ENCODE data around the gene ZNF513. TPM values are rescaled to one million over a fixed set of nuclear protein-coding genes. Genes with fewer than 3 reads are reported as not detected.
A peak's percentile ranks its signal among the peaks of the same experiment; 100 is the strongest.

The ZNF513 gene
- total RNA-seq, 1 donor from 2014 or later = 17.4 TPM

- intact Hi-C loops (cut with DNase I) = no loop called here
- H3K9me3 ChIP-seq = no peaks in the 10 kb centered on the region
- no peak for TF ChIP-seq POLR2AphosphoS5 (IDR thresholded peaks at IDR 0.05; ENCODE audit: insufficient read depth in 1 of 2, low read depth in 1 of 2)
- TF ChIP-seq POLR2A (IDR thresholded peaks at IDR 0.05) = no peak
- TF ChIP-seq CTCF (IDR thresholded peaks at IDR 0.05) = no peak
Observed at GRCh38 chr2:27363933-27364332, 16.6 kb downstream of the ZNF513 start.

GRCh38 chr2:27362678-27363420 is 17.7 kb downstream of the ZNF513 start:
- Histone ChIP-seq H3K9me3 (no peaks in the 10 kb centered on the region), H3K4me3 (no peak overlapping the region), H3K4me1 (peaks cover 8% of the 10 kb centered on the region), H3K27ac (no peak overlapping the region), H3K27me3 (no peaks in the 10 kb centered on the region), H3K36me3 (peaks cover 0 to 42% of the 10 kb centered on the region in 2 donors)
- no peak for DNase-seq (ENCODE audit: extremely low spot score in 2 of 2)
- intact Hi-C loops (cut with DNase I) = no loop called here
- TF ChIP-seq POLR2A (IDR thresholded peaks at IDR 0.05) (no peak), POLR2AphosphoS5 (IDR thresholded peaks at IDR 0.05; ENCODE audit: insufficient read depth in 1 of 2, low read depth in 1 of 2) (no peak), CTCF (IDR thresholded peaks at IDR 0.05) (no peak)

More at GRCh38 chr2:27363933-27364332, 16.6 kb downstream of the ZNF513 start:
- Histone ChIP-seq H3K27me3 (no peaks in the 10 kb centered on the region), H3K27ac (no peak overlapping the region), H3K36me3 (peaks cover 0 to 50% of the 10 kb centered on the region in 2 donors), H3K4me3 (no peak overlapping the region), H3K4me1 (peaks cover 8% of the 10 kb centered on the region)
- no peak for DNase-seq (ENCODE audit: extremely low spot score in 2 of 2)

DNA sequence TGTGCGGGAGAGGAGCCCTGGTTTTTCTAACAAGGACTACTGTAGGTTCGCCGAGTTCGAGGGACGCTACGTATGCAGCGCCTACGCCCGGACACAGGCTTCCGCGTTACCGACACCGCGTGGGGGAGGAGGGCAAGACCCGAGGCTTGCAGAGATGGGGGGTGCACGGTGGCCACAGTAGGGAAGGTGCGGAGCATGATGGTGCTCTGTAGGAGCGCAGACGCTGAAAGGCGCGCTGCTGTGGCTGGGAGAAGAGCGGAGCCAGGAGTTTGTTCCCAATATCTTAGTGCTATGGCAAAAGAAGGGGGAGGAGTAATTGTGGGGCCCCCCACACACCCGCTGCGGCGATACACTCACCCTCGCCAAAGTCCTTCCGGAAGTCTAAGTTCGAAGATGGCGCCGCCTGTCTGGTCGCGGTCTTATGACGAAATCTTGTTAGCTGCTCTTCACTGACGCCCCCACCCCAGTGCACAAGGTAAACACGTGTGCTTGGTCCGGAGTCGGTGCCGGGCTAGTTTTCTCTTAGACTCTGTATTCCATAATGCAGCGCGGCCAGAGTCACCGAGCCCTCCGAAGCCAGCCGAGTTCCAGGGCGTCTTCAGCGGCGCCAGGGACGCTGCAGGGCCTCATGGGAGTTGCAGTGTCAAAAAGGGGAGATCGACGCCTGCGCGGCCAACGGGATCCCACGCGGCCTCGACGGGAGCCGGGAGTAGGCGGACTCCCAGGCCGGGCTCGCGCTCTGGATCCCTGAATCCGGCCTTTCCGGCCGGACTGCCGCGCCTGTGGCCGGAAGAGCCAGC is 24.0 kb downstream of the ZNF513 start, which contains the start of gene GTF3C2:
GTF3C2 (minus strand) TSS at position 383 of the 800 bp plus-strand sequence. CDS start 13,210 bp downstream, outside the sequence.
- Histone ChIP-seq H3K9me3 (no peaks in the 10 kb centered on the region), H3K36me3 (no peaks in the 10 kb centered on the region), H3K27me3 (no peaks in the 10 kb centered on the region), H3K27ac (peak within 1 kb of the TSS; percentile 82), H3K4me3 (peak within 1 kb of the TSS; percentile 85 to 94), H3K4me1 (peaks cover 45% of the 10 kb centered on the region)
- TF ChIP-seq POLR2AphosphoS5 (IDR thresholded peaks at IDR 0.05; ENCODE audit: insufficient read depth in 1 of 2, low read depth in 1 of 2) (peak; percentile 93 to 94), CTCF (IDR thresholded peaks at IDR 0.05) (no peak)
- intact Hi-C loops (cut with DNase I) = no loop called here
- peak in 1 of 2 donors; percentile 96 for DNase-seq (ENCODE audit: extremely low spot score in 2 of 2)

- no peak for DNase-seq (ENCODE audit: extremely low spot score in 2 of 2)
- peaks cover 45% of the 10 kb centered on the region for H3K4me1 ChIP-seq
Observed at GRCh38 chr2:27356056-27356381, 24.5 kb downstream of the ZNF513 start.

More at GRCh38 chr2:27356056-27356381, 24.5 kb downstream of the ZNF513 start:
- no peaks in the 10 kb centered on the region for H3K36me3 ChIP-seq
- TF ChIP-seq POLR2A (IDR thresholded peaks at IDR 0.05) (no peak), CTCF (IDR thresholded peaks at IDR 0.05) (no peak), POLR2AphosphoS5 (IDR thresholded peaks at IDR 0.05; ENCODE audit: insufficient read depth in 1 of 2, low read depth in 1 of 2) (no peak)
- no peaks in the 10 kb centered on the region for H3K9me3 ChIP-seq
- H3K27ac ChIP-seq = peak overlapping the region; percentile 82
- H3K4me3 ChIP-seq = peak overlapping the region; percentile 85 to 94
- intact Hi-C loops (cut with DNase I) = no loop called here
- no peaks in the 10 kb centered on the region for H3K27me3 ChIP-seq

All from vagina (tissue), 2 donors.